Liver (tissue), 3 donors: ENCODE results near the gene SLIRP.

ENCODE experiments used
- EGR1 ChIP-seq, 2 donors: IDR thresholded peaks; 2 replicates each; pipeline ENCODE4 v1.6.1; 2016 to 2018; ENCODE audit warnings: antibody characterized with exemption in 2 of 2, low read depth in 2 of 2
- FOXA1 ChIP-seq: IDR thresholded peaks from 2 replicates; pipeline ENCODE4 v1.6.1; 2016; ENCODE audit warnings: antibody characterized with exemption
- GABPA ChIP-seq, 2 donors: IDR thresholded peaks in 1 of 2; conservative IDR thresholded peaks in 1 of 2; 2 replicates each; pipeline ENCODE4 v1.6.1; 2016; ENCODE audit warnings: antibody characterized with exemption in 2 of 2, mild to moderate bottlenecking in 1 of 2, moderate library complexity in 1 of 2
- HNF4G ChIP-seq: IDR thresholded peaks from 2 replicates; pipeline ENCODE4 v1.6.1; 2016; ENCODE audit warnings: antibody characterized with exemption
- JUND ChIP-seq, 2 donors: IDR thresholded peaks; 2 replicates each; pipeline ENCODE4 v1.6.1; 2016; ENCODE audit warnings: antibody characterized with exemption in 2 of 2
- RAD21 ChIP-seq, 2 donors: IDR thresholded peaks; 2 replicates each; pipeline ENCODE4 v1.6.1; 2016; ENCODE audit warnings: antibody characterized with exemption in 2 of 2, mild to moderate bottlenecking in 2 of 2
- SP1 ChIP-seq: IDR thresholded peaks from 2 replicates; pipeline ENCODE4 v1.6.1; 2018; ENCODE audit warnings: antibody characterized with exemption, mild to moderate bottlenecking
- TAF1 ChIP-seq: conservative IDR thresholded peaks from 2 replicates; pipeline ENCODE4 v1.6.1; 2016; ENCODE audit warnings: antibody characterized with exemption, mild to moderate bottlenecking
- YY1 ChIP-seq: IDR thresholded peaks from 2 replicates; pipeline ENCODE4 v1.6.1; 2016; ENCODE audit warnings: antibody characterized with exemption, mild to moderate bottlenecking
- TF ChIP-seq, protein P1 (sequence below): fragments of 150-350 bp; IDR thresholded peaks from 2 replicates; pipeline ENCODE4 v1.5.1; 2017; ENCODE audit warnings: improper control_type of control experiment, low read depth, low read length; ENCODE audit not compliant: missing input control
- TF ChIP-seq, protein P2 (sequence below): IDR thresholded peaks from 2 replicates; pipeline ENCODE4 v1.6.1; 2016; ENCODE audit warnings: antibody characterized with exemption
- TF ChIP-seq, protein P3 (sequence below): IDR thresholded peaks from 2 replicates; pipeline ENCODE4 v1.6.1; 2016; ENCODE audit warnings: antibody characterized with exemption
- TF ChIP-seq, protein P4 (sequence below): IDR thresholded peaks from 2 replicates; pipeline ENCODE4 v1.6.1; 2016; ENCODE audit warnings: antibody characterized with exemption, mild to moderate bottlenecking
- donor health status: healthy.
- donor health status: healthy.

DNA sequence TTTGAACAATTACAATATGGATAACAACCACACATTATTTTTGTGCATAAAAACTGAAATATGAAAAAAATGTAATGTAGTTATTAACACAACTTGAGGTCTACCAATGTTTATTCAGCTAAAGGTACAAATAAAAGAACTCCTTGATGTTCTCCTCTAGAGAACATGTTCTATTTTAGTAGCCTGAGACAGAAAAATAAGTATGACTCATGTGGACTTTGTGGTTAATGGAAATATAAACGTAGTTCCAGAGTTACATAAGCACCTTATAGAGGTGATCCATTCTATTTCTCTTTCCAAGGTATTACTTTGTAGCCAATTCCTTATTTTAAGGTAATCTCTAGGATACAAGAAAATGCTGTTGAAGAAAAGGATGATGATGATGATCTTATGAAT, 25.7 kb upstream of the SLIRP start:
- TF ChIP-seq, protein P1, sequence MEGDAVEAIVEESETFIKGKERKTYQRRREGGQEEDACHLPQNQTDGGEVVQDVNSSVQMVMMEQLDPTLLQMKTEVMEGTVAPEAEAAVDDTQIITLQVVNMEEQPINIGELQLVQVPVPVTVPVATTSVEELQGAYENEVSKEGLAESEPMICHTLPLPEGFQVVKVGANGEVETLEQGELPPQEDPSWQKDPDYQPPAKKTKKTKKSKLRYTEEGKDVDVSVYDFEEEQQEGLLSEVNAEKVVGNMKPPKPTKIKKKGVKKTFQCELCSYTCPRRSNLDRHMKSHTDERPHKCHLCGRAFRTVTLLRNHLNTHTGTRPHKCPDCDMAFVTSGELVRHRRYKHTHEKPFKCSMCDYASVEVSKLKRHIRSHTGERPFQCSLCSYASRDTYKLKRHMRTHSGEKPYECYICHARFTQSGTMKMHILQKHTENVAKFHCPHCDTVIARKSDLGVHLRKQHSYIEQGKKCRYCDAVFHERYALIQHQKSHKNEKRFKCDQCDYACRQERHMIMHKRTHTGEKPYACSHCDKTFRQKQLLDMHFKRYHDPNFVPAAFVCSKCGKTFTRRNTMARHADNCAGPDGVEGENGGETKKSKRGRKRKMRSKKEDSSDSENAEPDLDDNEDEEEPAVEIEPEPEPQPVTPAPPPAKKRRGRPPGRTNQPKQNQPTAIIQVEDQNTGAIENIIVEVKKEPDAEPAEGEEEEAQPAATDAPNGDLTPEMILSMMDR, result no peak
- TF ChIP-seq TAF1 (no peak), YY1 (no peak), GABPA (IDR thresholded peaks at IDR 0.05 in 1 of 2, conservative IDR thresholded peaks at IDR 0.05 in 1 of 2) (no peak), RAD21 (IDR thresholded peaks at IDR 0.05) (no peak), FOXA1 (no peak), HNF4G (no peak), SP1 (no peak), JUND (IDR thresholded peaks at IDR 0.05) (no peak), EGR1 (IDR thresholded peaks at IDR 0.05; ENCODE audit: low read depth in 2 of 2) (no peak)
- TF ChIP-seq, protein P2, sequence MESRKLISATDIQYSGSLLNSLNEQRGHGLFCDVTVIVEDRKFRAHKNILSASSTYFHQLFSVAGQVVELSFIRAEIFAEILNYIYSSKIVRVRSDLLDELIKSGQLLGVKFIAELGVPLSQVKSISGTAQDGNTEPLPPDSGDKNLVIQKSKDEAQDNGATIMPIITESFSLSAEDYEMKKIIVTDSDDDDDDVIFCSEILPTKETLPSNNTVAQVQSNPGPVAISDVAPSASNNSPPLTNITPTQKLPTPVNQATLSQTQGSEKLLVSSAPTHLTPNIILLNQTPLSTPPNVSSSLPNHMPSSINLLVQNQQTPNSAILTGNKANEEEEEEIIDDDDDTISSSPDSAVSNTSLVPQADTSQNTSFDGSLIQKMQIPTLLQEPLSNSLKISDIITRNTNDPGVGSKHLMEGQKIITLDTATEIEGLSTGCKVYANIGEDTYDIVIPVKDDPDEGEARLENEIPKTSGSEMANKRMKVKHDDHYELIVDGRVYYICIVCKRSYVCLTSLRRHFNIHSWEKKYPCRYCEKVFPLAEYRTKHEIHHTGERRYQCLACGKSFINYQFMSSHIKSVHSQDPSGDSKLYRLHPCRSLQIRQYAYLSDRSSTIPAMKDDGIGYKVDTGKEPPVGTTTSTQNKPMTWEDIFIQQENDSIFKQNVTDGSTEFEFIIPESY, result no peak
- TF ChIP-seq, protein P3, sequence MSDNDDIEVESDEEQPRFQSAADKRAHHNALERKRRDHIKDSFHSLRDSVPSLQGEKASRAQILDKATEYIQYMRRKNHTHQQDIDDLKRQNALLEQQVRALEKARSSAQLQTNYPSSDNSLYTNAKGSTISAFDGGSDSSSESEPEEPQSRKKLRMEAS, result no peak
- TF ChIP-seq, protein P4, sequence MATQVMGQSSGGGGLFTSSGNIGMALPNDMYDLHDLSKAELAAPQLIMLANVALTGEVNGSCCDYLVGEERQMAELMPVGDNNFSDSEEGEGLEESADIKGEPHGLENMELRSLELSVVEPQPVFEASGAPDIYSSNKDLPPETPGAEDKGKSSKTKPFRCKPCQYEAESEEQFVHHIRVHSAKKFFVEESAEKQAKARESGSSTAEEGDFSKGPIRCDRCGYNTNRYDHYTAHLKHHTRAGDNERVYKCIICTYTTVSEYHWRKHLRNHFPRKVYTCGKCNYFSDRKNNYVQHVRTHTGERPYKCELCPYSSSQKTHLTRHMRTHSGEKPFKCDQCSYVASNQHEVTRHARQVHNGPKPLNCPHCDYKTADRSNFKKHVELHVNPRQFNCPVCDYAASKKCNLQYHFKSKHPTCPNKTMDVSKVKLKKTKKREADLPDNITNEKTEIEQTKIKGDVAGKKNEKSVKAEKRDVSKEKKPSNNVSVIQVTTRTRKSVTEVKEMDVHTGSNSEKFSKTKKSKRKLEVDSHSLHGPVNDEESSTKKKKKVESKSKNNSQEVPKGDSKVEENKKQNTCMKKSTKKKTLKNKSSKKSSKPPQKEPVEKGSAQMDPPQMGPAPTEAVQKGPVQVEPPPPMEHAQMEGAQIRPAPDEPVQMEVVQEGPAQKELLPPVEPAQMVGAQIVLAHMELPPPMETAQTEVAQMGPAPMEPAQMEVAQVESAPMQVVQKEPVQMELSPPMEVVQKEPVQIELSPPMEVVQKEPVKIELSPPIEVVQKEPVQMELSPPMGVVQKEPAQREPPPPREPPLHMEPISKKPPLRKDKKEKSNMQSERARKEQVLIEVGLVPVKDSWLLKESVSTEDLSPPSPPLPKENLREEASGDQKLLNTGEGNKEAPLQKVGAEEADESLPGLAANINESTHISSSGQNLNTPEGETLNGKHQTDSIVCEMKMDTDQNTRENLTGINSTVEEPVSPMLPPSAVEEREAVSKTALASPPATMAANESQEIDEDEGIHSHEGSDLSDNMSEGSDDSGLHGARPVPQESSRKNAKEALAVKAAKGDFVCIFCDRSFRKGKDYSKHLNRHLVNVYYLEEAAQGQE, result no peak
